ENCODE data around the gene HTRA2.

The HTRA2 gene

GRCh38 chr2:74573747-74574562 lies 44.2 kb downstream of the HTRA2 start:
- Histone ChIP-seq H3K27ac (ENCODE audit: low read depth, low read length) (no peak overlapping the region), H3K27me3 (ENCODE audit: control insufficient read depth in 5 of 5, insufficient read depth in 4 of 5, low read length in 5 of 5) (no peaks in the 10 kb centered on the region), H3K9me3 (ENCODE audit: control insufficient read depth in 5 of 5, low read length in 5 of 5) (no peaks in the 10 kb centered on the region), H3K9ac (ENCODE audit: low read length in 5 of 5) (no peak overlapping the region), H3K4me3 (ENCODE audit: low read depth in 1 of 5, low read length in 5 of 5) (peak overlapping the region in 2 of 5 donors; percentile 0 to 6), H3K4me1 (ENCODE audit: control insufficient read depth in 5 of 5, insufficient read depth in 5 of 5, low read length in 5 of 5) (peaks cover 2 to 50% (median 30%) of the 10 kb centered on the region in 5 donors), H3K36me3 (ENCODE audit: control insufficient read depth in 5 of 5, insufficient read depth in 5 of 5, low read length in 5 of 5) (no peaks in the 10 kb centered on the region)

DNA sequence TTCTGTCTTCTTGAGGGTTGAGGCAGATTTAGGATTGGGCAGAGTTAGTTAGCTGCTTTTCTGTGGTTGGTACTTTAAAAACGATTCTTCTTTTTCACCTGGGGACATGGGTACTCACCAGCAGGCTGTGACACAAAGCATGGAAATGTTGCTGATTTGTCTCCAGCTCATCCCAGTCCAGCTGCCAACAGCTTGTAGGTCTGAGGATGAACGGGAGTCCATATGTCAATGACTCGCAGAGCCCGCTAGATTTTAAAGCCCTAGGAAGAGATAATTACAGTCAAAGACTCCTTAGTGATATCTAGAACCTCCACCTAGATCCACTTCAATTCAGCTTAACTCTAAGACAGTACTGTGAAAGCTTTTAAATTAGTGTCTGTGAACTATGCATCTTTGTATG lies 45.6 kb downstream of the HTRA2 start:
- no peak overlapping the region for H3K4me3 ChIP-seq (ENCODE audit: low read depth in 1 of 5, low read length in 5 of 5)
- no peak overlapping the region for H3K9ac ChIP-seq (ENCODE audit: low read length in 5 of 5)
- H3K27ac ChIP-seq (ENCODE audit: low read depth, low read length): no peak overlapping the region
- H3K36me3 ChIP-seq (ENCODE audit: control insufficient read depth in 5 of 5, insufficient read depth in 5 of 5, low read length in 5 of 5): no peaks in the 10 kb centered on the region
- no peaks in the 10 kb centered on the region for H3K9me3 ChIP-seq (ENCODE audit: control insufficient read depth in 5 of 5, low read length in 5 of 5)
- H3K4me1 ChIP-seq (ENCODE audit: control insufficient read depth in 5 of 5, insufficient read depth in 5 of 5, low read length in 5 of 5): peaks cover 2 to 50% (median 30%) of the 10 kb centered on the region in 5 donors
- H3K27me3 ChIP-seq (ENCODE audit: control insufficient read depth in 5 of 5, insufficient read depth in 4 of 5, low read length in 5 of 5): no peaks in the 10 kb centered on the region

DNA sequence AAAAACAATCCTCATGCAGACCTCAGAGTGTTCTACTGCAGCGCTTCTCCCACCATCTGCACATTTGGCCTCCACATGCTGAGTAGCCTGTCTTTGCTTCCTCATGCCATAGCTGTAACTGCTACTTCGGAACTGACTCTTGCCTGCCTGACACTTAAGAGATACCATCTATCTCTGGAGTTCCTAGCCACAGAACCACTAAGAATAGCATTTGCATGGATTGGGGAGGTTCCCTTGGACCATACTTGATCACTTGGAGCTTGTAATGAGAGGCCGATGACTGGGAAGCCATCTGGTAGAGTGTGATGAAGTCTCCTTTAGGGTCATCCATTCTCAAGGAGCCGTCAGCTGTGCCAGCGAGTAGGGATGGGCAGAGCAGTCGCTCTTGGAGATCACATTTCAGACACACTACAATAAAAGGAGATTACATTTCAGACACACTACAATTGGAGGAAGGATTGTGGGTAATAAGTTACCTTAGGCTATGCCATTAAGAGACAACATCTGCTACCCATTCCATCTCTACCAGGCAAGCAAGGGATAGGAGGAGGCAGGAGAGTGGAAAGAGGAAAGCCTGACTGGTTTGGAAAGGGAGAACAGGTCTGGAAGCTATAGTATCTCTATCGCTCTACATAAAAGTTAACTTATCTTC lies 46.6 kb downstream of the HTRA2 start:
- Histone ChIP-seq H3K4me1 (ENCODE audit: control insufficient read depth in 5 of 5, insufficient read depth in 5 of 5, low read length in 5 of 5) (peaks cover 2 to 44% (median 30%) of the 10 kb centered on the region in 5 donors), H3K27ac (ENCODE audit: low read depth, low read length) (peak overlapping the region; percentile 75), H3K4me3 (ENCODE audit: low read depth in 1 of 5, low read length in 5 of 5) (no peak overlapping the region), H3K9ac (ENCODE audit: low read length in 5 of 5) (no peak overlapping the region), H3K27me3 (ENCODE audit: control insufficient read depth in 5 of 5, insufficient read depth in 4 of 5, low read length in 5 of 5) (no peaks in the 10 kb centered on the region), H3K36me3 (ENCODE audit: control insufficient read depth in 5 of 5, insufficient read depth in 5 of 5, low read length in 5 of 5) (no peaks in the 10 kb centered on the region), H3K9me3 (ENCODE audit: control insufficient read depth in 5 of 5, low read length in 5 of 5) (no peaks in the 10 kb centered on the region)

DNA sequence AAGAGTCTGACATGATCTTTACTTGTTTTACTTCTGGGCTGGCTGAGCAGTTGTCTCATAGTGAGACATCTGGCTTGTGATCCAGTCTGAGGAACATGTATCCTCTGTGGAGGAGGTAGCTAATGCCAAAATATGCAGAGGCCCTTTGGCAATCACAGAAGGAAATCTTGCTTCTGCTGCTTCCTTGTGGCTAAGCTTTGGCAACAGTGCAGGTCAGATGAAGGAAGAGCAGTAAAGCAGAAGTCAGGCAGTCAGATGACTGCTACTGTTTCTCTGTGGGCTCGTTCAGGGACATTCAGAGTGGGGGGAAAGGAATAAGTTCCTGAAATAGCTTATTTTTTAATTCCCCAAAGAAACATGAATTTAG lies 47.1 kb downstream of the HTRA2 start:
- Histone ChIP-seq H3K9ac (ENCODE audit: low read length in 5 of 5) (no peak overlapping the region), H3K4me3 (ENCODE audit: low read depth in 1 of 5, low read length in 5 of 5) (no peak overlapping the region), H3K9me3 (ENCODE audit: control insufficient read depth in 5 of 5, low read length in 5 of 5) (no peaks in the 10 kb centered on the region), H3K27ac (ENCODE audit: low read depth, low read length) (peak overlapping the region; percentile 75), H3K4me1 (ENCODE audit: control insufficient read depth in 5 of 5, insufficient read depth in 5 of 5, low read length in 5 of 5) (peaks cover 2 to 44% (median 30%) of the 10 kb centered on the region in 5 donors), H3K27me3 (ENCODE audit: control insufficient read depth in 5 of 5, insufficient read depth in 4 of 5, low read length in 5 of 5) (no peaks in the 10 kb centered on the region), H3K36me3 (ENCODE audit: control insufficient read depth in 5 of 5, insufficient read depth in 5 of 5, low read length in 5 of 5) (no peaks in the 10 kb centered on the region)

GRCh38 chr2:74577448-74577847 lies 47.7 kb downstream of the HTRA2 start:
- Histone ChIP-seq H3K9ac (ENCODE audit: low read length in 5 of 5) (no peak overlapping the region), H3K36me3 (ENCODE audit: control insufficient read depth in 5 of 5, insufficient read depth in 5 of 5, low read length in 5 of 5) (no peaks in the 10 kb centered on the region), H3K4me1 (ENCODE audit: control insufficient read depth in 5 of 5, insufficient read depth in 5 of 5, low read length in 5 of 5) (peaks cover 2 to 44% (median 30%) of the 10 kb centered on the region in 5 donors), H3K9me3 (ENCODE audit: control insufficient read depth in 5 of 5, low read length in 5 of 5) (no peaks in the 10 kb centered on the region), H3K4me3 (ENCODE audit: low read depth in 1 of 5, low read length in 5 of 5) (no peak overlapping the region), H3K27me3 (ENCODE audit: control insufficient read depth in 5 of 5, insufficient read depth in 4 of 5, low read length in 5 of 5) (no peaks in the 10 kb centered on the region), H3K27ac (ENCODE audit: low read depth, low read length) (peak overlapping the region; percentile 75)

- Histone ChIP-seq H3K27ac (ENCODE audit: low read depth, low read length) (no peak overlapping the region), H3K4me1 (ENCODE audit: control insufficient read depth in 5 of 5, insufficient read depth in 5 of 5, low read length in 5 of 5) (peaks cover 2 to 46% (median 32%) of the 10 kb centered on the region in 5 donors), H3K9me3 (ENCODE audit: control insufficient read depth in 5 of 5, low read length in 5 of 5) (no peaks in the 10 kb centered on the region)
These were observed 48.7 kb downstream of the HTRA2 start for GRCh38 chr2:74578408-74578807.

DNA sequence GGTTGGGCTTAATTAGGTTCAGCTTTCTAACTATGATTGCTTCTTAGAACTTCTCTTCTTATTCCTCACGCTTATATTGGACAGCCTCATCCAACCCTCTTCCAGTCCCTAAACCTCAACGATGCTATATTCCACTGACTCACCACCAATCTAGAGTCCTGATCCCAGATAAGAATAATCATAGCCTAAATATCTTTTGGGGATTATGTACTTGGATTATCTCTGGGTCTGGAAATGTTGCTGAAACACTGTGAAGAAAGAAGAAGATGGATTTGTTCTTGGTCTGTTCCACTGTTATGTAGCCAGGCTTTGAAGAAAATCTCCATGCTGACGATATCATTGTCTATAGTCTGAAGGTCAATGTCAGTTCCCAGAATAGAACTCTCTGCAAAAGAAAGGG lies 51.7 kb downstream of the HTRA2 start:
- Histone ChIP-seq H3K36me3 (ENCODE audit: control insufficient read depth in 5 of 5, insufficient read depth in 5 of 5, low read length in 5 of 5) (no peaks in the 10 kb centered on the region), H3K4me3 (ENCODE audit: low read depth in 1 of 5, low read length in 5 of 5) (no peak overlapping the region), H3K4me1 (ENCODE audit: control insufficient read depth in 5 of 5, insufficient read depth in 5 of 5, low read length in 5 of 5) (peaks cover 2 to 41% (median 36%) of the 10 kb centered on the region in 5 donors), H3K9ac (ENCODE audit: low read length in 5 of 5) (no peak overlapping the region), H3K9me3 (ENCODE audit: control insufficient read depth in 5 of 5, low read length in 5 of 5) (no peaks in the 10 kb centered on the region), H3K27ac (ENCODE audit: low read depth, low read length) (no peak overlapping the region), H3K27me3 (ENCODE audit: control insufficient read depth in 5 of 5, insufficient read depth in 4 of 5, low read length in 5 of 5) (no peaks in the 10 kb centered on the region)

More at GRCh38 chr2:74578408-74578807, 48.7 kb downstream of the HTRA2 start:
- no peaks in the 10 kb centered on the region for H3K27me3 ChIP-seq (ENCODE audit: control insufficient read depth in 5 of 5, insufficient read depth in 4 of 5, low read length in 5 of 5)
- no peak overlapping the region for H3K9ac ChIP-seq (ENCODE audit: low read length in 5 of 5)
- H3K36me3 ChIP-seq (ENCODE audit: control insufficient read depth in 5 of 5, insufficient read depth in 5 of 5, low read length in 5 of 5): no peaks in the 10 kb centered on the region
- no peak overlapping the region for H3K4me3 ChIP-seq (ENCODE audit: low read depth in 1 of 5, low read length in 5 of 5)

GRCh38 chr2:74582184-74582583 lies 52.5 kb downstream of the HTRA2 start:
- Histone ChIP-seq H3K4me1 (ENCODE audit: control insufficient read depth in 5 of 5, insufficient read depth in 5 of 5, low read length in 5 of 5) (peaks cover 1 to 35% (median 29%) of the 10 kb centered on the region in 5 donors), H3K27me3 (ENCODE audit: control insufficient read depth in 5 of 5, insufficient read depth in 4 of 5, low read length in 5 of 5) (no peaks in the 10 kb centered on the region), H3K9ac (ENCODE audit: low read length in 5 of 5) (no peak overlapping the region), H3K4me3 (ENCODE audit: low read depth in 1 of 5, low read length in 5 of 5) (no peak overlapping the region), H3K36me3 (ENCODE audit: control insufficient read depth in 5 of 5, insufficient read depth in 5 of 5, low read length in 5 of 5) (no peaks in the 10 kb centered on the region), H3K27ac (ENCODE audit: low read depth, low read length) (no peak overlapping the region), H3K9me3 (ENCODE audit: control insufficient read depth in 5 of 5, low read length in 5 of 5) (no peaks in the 10 kb centered on the region)

Measured in subcutaneous abdominal adipose tissue (tissue), 5 donors.